Bronchial epithelial cell (primary cell): ENCODE results near the gene KRT38. TPM values are rescaled to one million over a fixed set of nuclear protein-coding genes. Genes with fewer than 3 reads are reported as not detected.
A peak's percentile ranks its signal among the peaks of the same experiment; 100 is the strongest.
"Not testable (repeated sequence)": the region's sequence is repeated elsewhere in the genome, so short reads cannot be mapped to it uniquely, and the experiment has no call there.

Source experiments
- DNase-seq: peaks from one replicate; pipeline ENCODE4 v3.0.0-alpha.2; 2010; ENCODE audit warnings: low read depth
- FAIRE-seq: peaks from 2 replicates; lab custom pipeline; 2011; peaks lifted over from hg19 to GRCh38; lab: Jason Lieb, UNC
- H3K27me3 ChIP-seq: 2 replicates; pipeline ENCODE4 v1.5.1; 2011; ENCODE audit warnings: low read length; ENCODE audit not compliant: control insufficient read depth, insufficient read depth
- H3K36me3 ChIP-seq: 2 replicates; pipeline ENCODE4 v1.5.1; 2011; ENCODE audit warnings: low read length; ENCODE audit not compliant: control insufficient read depth, insufficient read depth
- H3K4me3 ChIP-seq: 2 replicates; pipeline ENCODE4 v1.5.1; 2011; ENCODE audit warnings: mild to moderate bottlenecking, low read depth, low read length, control low read depth
- total RNA-seq: library from RNA; depleted of rRNA; stranded (reverse); fragments of >200 nt; gene quantifications from 2 replicates; pipeline ENCODE4 v1.2.1, GENCODE V29; 2014
- TF ChIP-seq, protein P1 (sequence below): IDR thresholded peaks from 2 replicates; pipeline ENCODE4 v1.5.1; 2011; ENCODE audit warnings: mild to moderate bottlenecking, moderate library complexity, low read length, control low read depth, inconsistent platforms; ENCODE audit not compliant: insufficient read depth, severe bottlenecking

Gene KRT38
- total RNA-seq, 1 donor from 2014 or later = not detected

DNA sequence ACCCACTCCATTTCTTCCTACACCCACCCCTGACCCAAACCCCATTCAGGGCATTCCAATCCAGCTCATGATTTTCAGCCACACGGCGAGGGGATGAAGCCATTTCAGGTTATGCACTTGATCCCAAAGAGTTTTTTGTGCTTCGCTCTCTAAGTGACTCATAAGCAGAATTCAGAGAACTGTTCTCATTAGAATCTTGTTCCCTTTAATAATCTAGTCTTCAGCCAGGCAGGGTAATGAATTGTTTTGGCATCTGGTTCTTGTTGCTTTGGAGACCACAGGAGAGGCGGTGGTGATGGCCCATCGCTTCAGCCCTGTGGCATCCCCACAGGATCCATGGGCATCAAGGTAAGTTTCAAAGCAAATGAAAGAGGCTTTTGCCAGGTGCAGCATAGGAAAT lies 38.6 kb downstream of the KRT38 start:
- no peak overlapping the region for H3K4me3 ChIP-seq
- FAIRE-seq (no peak), DNase-seq (no peak)
- TF ChIP-seq, protein P1, sequence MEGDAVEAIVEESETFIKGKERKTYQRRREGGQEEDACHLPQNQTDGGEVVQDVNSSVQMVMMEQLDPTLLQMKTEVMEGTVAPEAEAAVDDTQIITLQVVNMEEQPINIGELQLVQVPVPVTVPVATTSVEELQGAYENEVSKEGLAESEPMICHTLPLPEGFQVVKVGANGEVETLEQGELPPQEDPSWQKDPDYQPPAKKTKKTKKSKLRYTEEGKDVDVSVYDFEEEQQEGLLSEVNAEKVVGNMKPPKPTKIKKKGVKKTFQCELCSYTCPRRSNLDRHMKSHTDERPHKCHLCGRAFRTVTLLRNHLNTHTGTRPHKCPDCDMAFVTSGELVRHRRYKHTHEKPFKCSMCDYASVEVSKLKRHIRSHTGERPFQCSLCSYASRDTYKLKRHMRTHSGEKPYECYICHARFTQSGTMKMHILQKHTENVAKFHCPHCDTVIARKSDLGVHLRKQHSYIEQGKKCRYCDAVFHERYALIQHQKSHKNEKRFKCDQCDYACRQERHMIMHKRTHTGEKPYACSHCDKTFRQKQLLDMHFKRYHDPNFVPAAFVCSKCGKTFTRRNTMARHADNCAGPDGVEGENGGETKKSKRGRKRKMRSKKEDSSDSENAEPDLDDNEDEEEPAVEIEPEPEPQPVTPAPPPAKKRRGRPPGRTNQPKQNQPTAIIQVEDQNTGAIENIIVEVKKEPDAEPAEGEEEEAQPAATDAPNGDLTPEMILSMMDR = no peak
- no peaks in the 10 kb centered on the region for H3K36me3 ChIP-seq
- H3K27me3 ChIP-seq = no peaks in the 10 kb centered on the region

DNA sequence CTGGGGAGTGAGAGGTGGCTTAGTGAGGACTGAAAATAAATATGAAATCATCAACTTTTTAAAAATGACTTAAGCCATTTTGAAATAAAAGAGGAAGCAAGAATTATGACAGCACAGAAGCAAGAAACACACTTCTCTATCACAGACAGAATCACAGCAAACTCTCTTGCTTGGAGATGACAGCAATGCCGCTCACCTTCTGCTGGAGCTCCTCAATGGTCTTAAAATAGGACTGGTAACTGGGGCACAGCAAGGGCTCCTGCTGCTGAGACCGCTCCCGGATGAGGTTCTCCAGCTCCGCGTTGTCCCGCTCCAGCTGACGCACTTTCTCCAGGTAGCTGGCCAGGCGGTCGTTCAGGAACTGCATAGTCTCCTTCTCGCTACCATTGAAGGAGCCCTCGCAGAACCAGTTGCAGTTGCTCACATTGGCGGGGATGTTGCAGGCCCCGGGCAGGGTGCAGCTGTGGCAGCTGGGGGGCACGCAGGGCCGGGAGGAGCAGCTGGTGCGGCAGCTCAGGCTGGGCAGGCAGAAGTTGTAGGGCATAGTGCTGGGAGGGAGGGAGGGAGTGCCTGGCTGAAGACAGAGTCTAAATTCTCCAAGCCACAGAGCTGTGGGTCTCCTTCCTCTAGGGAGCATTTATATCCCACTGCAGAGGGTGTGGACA lies 43.7 kb downstream of the KRT38 start, which contains the start of gene KRT31:
Gene KRT31, minus strand, starts transcription at position 613 of the 665 bp plus-strand sequence. Its CDS starts 69 bp downstream, at position 544.
- Histone ChIP-seq H3K36me3 (no peaks in the 10 kb centered on the region), H3K4me3 (no peak within 1 kb of the TSS), H3K27me3 (no peaks in the 10 kb centered on the region)
- TF ChIP-seq, protein P1 = no peak
- FAIRE-seq = no peak
- no peak for DNase-seq

GRCh38 chr17:41396340-41396739 lies 44.4 kb downstream of the KRT38 start:
- Histone ChIP-seq H3K4me3 (no peak overlapping the region), H3K27me3 (no peaks in the 10 kb centered on the region), H3K36me3 (no peaks in the 10 kb centered on the region)
- FAIRE-seq (no peak), DNase-seq (no peak)
- TF ChIP-seq, protein P1 = no peak

DNA sequence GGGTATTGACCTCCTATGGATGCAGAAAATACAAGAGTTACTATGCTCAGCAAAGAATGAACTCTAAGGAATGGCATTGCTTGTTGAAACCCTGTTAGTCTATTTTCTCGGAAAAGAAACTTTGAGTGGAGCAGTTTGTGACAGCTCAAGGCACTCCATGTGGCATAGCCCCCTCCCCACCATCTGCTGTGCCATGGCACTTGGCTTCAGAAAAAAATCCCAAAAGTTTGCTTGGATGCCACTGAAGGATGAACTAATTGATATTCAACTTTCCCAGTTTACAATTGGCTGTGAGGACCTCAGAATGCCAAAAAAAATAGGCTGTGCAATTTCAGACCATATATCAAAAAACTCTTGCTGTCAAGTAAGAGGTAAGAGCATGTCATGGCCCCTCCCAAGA lies 45.2 kb downstream of the KRT38 start:
- no peak for DNase-seq
- Histone ChIP-seq H3K36me3 (no peaks in the 10 kb centered on the region), H3K27me3 (no peaks in the 10 kb centered on the region), H3K4me3 (no peak overlapping the region)
- TF ChIP-seq, protein P1 = no peak
- FAIRE-seq = no peak

- FAIRE-seq, H3K27me3 ChIP-seq, DNase-seq, H3K4me3 ChIP-seq, H3K36me3 ChIP-seq: not testable (repeated sequence)
These were observed 45.7 kb downstream of the KRT38 start for GRCh38 chr17:41395044-41395443.

- H3K4me3 ChIP-seq = no peak overlapping the region
- TF ChIP-seq, protein P1 = no peak
- FAIRE-seq = peak; percentile 99
- H3K27me3 ChIP-seq = no peaks in the 10 kb centered on the region
- no peaks in the 10 kb centered on the region for H3K36me3 ChIP-seq
- DNase-seq = peak; percentile 99
These were observed 46.4 kb downstream of the KRT38 start for GRCh38 chr17:41394254-41394996.
